H7 (cell line): ENCODE data around the gene FBXO36. TPM values are rescaled to one million over a fixed set of nuclear protein-coding genes. Genes with fewer than 3 reads are reported as not detected.
"Not testable (repeated sequence)": the region's sequence is repeated elsewhere in the genome, so short reads cannot be mapped to it uniquely, and the experiment has no call there.

ENCODE experiments used
- DNase-seq: peaks from one replicate; pipeline ENCODE4 v3.0.0; 2012
- H3K27me3 ChIP-seq: 2 replicates; pipeline ENCODE4 v1.6.0; 2011; ENCODE audit warnings: mild to moderate bottlenecking, low read length; ENCODE audit not compliant: control insufficient read depth, insufficient read depth
- H3K36me3 ChIP-seq: replicated peaks from 2 replicates; pipeline ENCODE4 v1.5.1; 2011; ENCODE audit warnings: low read length; ENCODE audit not compliant: control insufficient read depth, insufficient read depth
- H3K4me3 ChIP-seq: 2 replicates; pipeline ENCODE4 v1.5.1; 2011; ENCODE audit warnings: low read depth, mild to moderate bottlenecking, control low read depth, low read length, moderate library complexity; ENCODE audit not compliant: insufficient read depth
- total RNA-seq: library from RNA; depleted of rRNA; stranded (reverse); fragments of >200 nt; shearing (Covaris generic); gene quantifications from 2 replicates; pipeline ENCODE4 v1.2.3, GENCODE V29; 2014

FBXO36 gene
- total RNA-seq, 1 experiment from 2014 or later, result 7.9 TPM

DNA sequence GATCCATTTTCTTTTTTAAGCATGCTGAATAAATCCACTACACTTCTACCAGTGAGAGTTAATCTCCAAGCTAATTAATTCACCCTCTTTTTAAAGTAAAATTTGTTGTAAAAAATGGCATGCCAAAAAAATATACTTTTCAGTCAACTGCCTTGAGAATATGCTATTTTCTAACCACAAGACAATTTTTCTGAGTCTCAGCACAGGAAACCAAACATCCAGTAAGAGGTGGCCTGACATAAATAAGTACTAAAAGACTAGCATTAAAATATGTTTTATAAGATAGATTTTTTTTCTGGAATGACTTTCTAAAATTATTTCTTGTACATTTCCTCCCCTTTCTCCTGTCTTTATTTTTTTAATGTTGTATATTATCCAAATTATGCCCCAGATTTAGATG is 2.9 kb downstream of the FBXO36 start:
- no peak overlapping the region for H3K4me3 ChIP-seq
- H3K36me3 ChIP-seq, result no peaks in the 10 kb centered on the region
- H3K27me3 ChIP-seq, result no peaks in the 10 kb centered on the region
- DNase-seq, result no peak

GRCh38 chr2:229927817-229928321 is 5.6 kb downstream of the FBXO36 start:
- H3K36me3 ChIP-seq, result no peaks in the 10 kb centered on the region
- no peak for DNase-seq
- no peak overlapping the region for H3K4me3 ChIP-seq
- no peaks in the 10 kb centered on the region for H3K27me3 ChIP-seq

- no peaks in the 10 kb centered on the region for H3K36me3 ChIP-seq
- peak; percentile 48 for DNase-seq
- no peak overlapping the region for H3K4me3 ChIP-seq
- no peaks in the 10 kb centered on the region for H3K27me3 ChIP-seq
Measured at GRCh38 chr2:229930656-229931055, 8.4 kb downstream of the FBXO36 start.

GRCh38 chr2:229931241-229931640 is 8.9 kb downstream of the FBXO36 start:
- no peak for DNase-seq
- H3K27me3 ChIP-seq, result no peaks in the 10 kb centered on the region
- no peak overlapping the region for H3K4me3 ChIP-seq
- no peaks in the 10 kb centered on the region for H3K36me3 ChIP-seq

DNA sequence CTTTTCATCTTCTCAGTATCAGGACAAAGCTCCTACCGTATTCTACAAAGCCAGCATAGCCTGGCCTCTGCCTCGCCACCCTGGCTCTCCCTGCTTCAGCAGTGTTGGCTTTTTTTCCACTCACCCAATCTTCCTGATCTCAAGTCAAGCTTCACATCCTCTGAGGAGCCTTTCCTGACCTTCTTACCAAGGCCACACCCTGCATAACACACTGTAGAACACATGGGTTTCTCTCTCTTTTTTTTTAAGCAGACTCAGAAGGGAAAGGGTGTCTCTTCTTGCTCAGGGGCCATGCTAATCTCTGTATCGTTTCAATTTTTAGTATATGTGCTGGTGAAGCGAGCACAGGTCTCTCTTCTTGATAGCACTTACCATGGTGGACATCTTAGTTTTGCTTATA is 15.2 kb downstream of the FBXO36 start:
- H3K36me3 ChIP-seq, result no peaks in the 10 kb centered on the region
- H3K4me3 ChIP-seq, result no peak overlapping the region
- no peaks in the 10 kb centered on the region for H3K27me3 ChIP-seq
- DNase-seq, result no peak

- DNase-seq, result no peak
- H3K27me3 ChIP-seq, result no peaks in the 10 kb centered on the region
- no peak overlapping the region for H3K4me3 ChIP-seq
- no peaks in the 10 kb centered on the region for H3K36me3 ChIP-seq
Measured at GRCh38 chr2:229942671-229943070, 20.4 kb downstream of the FBXO36 start.

- Histone ChIP-seq H3K27me3 (no peaks in the 10 kb centered on the region), H3K36me3 (no peaks in the 10 kb centered on the region), H3K4me3 (no peak overlapping the region)
- DNase-seq, result no peak
Measured at GRCh38 chr2:229943171-229943570, 20.9 kb downstream of the FBXO36 start.

DNA sequence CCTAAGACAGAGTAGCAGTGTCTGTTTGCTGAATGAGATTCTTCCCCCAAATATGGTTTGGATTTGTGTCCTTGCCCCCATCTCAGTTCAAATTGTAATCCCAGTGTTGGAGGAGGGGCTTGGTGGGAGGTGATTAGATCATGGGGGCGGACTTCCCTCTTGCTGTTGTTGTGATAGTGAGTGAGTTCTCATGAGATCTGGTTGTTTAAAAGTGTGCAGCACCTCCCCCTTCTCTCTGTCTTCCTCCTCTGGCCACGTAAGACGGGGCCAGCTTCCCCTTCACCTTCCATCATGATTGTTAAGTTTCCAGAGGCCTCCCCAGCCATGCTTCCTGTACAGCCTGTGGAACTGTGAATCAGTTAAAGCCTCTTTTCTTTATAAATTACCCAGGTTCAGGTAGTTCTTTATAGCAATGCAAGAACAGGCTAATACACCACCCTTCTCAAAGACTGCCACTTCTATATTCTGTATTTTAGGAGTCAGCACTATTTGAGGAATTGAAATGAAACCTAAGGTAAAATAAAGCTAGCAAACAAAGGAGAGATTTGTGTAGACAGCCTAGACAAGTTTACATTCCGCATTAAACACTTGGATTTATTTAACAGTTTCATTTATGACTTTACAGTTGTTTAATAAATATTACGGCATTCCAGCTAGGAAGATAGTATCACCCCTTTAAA is 21.6 kb downstream of the FBXO36 start:
- Histone ChIP-seq H3K27me3 (no peaks in the 10 kb centered on the region), H3K4me3 (no peak overlapping the region), H3K36me3 (no peaks in the 10 kb centered on the region)
- no peak for DNase-seq

DNA sequence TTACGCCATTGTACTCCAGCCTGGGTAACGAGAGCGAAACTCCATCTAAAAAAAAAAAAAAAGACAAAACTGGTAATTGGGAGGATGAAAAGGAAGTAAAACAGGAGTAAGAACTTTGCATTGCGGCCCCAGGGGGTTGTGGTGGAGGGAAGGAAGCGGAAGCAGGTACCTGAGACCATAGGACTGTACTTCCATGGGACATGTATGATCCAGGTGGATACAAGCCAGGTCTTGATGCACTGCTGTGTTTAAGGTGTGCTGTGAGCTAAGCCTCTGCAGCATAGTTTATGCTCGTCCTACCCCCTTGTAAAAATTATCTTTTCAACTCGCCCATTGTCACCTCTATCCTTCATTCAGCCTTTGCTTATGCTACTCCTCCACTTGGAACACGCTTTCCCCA is 23.7 kb downstream of the FBXO36 start:
- peak; percentile 28 for DNase-seq
- H3K4me3 ChIP-seq, result no peak overlapping the region
- H3K36me3 ChIP-seq, result no peaks in the 10 kb centered on the region
- H3K27me3 ChIP-seq, result no peaks in the 10 kb centered on the region

GRCh38 chr2:229947544-229947943 is 25.2 kb downstream of the FBXO36 start:
- Histone ChIP-seq H3K27me3 (no peaks in the 10 kb centered on the region), H3K4me3 (no peak overlapping the region), H3K36me3 (no peaks in the 10 kb centered on the region)
- no peak for DNase-seq

DNA sequence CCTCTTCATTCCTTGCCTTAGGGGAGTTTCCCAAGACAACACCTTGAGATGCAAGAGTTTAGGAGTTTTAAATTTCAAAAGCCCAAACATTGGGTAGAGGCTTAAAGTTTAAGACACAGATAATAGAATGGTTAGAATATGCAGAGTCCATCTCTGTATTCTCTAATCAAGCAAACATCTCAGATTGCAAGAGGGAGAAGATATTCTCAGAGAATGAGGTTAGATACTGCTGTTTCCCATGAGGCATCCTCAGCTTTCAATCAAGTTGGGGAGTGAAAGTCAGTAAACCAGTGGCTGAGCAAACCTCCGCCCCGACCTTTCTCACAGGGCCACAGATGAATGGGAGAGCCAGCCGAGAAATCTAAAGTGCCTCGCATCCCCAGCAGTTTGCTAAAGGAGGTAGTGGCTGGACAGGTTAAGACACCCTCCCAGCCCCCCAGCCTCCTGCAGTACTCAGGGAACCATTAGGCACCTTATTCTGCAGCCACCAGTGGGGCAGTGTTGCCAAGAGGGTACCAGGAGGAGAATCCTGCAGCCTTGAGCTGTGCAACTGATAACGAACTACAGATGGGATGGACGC is 30.0 kb downstream of the FBXO36 start:
- Histone ChIP-seq H3K36me3 (no peaks in the 10 kb centered on the region; the same call in 1 of the 2 replicates), H3K4me3 (no peak overlapping the region), H3K27me3 (no peaks in the 10 kb centered on the region)
- peak; percentile 57 for DNase-seq

DNA sequence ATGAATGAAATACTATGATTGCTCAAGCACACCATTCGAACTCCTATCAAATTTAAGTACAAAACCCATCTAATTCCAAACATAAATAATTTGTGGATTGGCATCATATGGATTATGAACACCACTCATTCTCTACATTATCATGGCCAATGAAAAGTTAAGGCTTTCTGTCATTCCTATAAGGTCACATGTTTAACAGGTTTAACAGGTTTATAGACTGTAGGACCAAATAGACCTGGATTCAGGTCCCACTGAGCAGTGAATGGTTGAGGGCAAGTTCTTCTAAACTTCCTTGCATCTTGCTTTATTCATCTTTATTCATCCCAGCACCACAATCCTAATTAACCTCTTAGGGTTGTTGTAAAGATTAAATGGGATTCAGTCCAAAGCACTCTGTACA is 33.4 kb downstream of the FBXO36 start:
- Histone ChIP-seq H3K27me3 (no peaks in the 10 kb centered on the region), H3K36me3 (no peaks in the 10 kb centered on the region; the same call in 1 of the 2 replicates), H3K4me3 (no peak overlapping the region)
- DNase-seq, result no peak

DNA sequence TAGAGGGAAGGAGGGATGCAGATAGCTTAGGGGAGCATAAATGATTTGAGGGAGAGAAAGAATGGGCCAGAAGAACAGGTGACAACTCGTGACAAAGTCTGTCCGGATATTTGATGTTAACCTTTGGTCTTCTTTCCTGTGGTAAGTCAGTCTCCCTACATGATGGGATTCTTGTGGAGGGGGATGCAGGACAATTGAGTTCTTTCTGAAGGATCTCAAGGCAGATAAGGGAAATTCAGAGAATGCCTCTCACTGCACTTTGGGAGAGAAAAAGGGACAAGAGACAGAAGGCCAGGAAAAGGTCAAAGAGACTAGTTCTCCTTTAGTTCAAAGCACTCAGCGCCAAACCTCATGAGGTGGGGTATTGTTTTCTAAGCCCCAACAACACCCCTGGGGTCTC is 34.2 kb downstream of the FBXO36 start:
- DNase-seq, result no peak
- H3K27me3 ChIP-seq, result no peaks in the 10 kb centered on the region
- no peak overlapping the region for H3K4me3 ChIP-seq
- no peaks in the 10 kb centered on the region; the same call in 1 of the 2 replicates for H3K36me3 ChIP-seq

DNA sequence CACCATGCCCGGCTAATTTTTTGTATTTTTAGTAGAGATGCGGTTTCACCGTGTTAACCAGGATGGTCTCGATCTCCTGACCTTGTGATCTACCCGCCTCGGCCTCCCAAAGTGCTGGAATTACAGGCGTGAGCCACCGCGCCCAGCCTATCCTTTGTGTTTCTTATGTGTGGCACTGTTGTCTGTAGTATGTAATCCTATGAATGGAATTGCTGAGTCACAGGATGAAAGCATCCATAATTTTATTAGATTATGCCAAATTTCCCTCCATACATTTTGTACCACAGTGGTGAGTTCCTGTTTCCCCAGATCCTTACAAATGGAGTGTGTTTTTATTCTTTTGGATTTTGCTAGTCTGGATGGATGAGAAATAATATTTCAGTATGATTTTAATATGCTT is 41.3 kb downstream of the FBXO36 start:
- not testable (repeated sequence) for DNase-seq, H3K4me3 ChIP-seq, H3K27me3 ChIP-seq, H3K36me3 ChIP-seq

GRCh38 chr2:229969921-229970320 is 47.6 kb downstream of the FBXO36 start:
- H3K4me3 ChIP-seq, result no peak overlapping the region
- DNase-seq, result no peak
- no peaks in the 10 kb centered on the region for H3K36me3 ChIP-seq
- no peaks in the 10 kb centered on the region for H3K27me3 ChIP-seq
